Endothelial cell of umbilical vein (primary cell): ENCODE measurements around the gene MED27. TPM values are rescaled to one million over a fixed set of nuclear protein-coding genes. Genes with fewer than 3 reads are reported as not detected.

ENCODE experiments used
- BruUV-seq: library from RNA; stranded (reverse); fragments of 400-500 nt; replicated peaks from 2 replicates; lab custom pipeline; 2021; lab: Mats Ljungman, UMichigan
- CTCF ChIA-PET: fragments of 300-600, 350-600 bp; sonication (Branson Sonifier 250); formaldehyde crosslinking; loops from one replicate; lab custom pipeline; 2021; ENCODE audit warnings: antibody characterized with exemption, inconsistent platforms; lab: Charles Lee
- POLR2A ChIA-PET: fragments of 300-600, 350-600 bp; sonication (Branson Sonifier 250); formaldehyde crosslinking; loops from one replicate; lab custom pipeline; 2021; ENCODE audit warnings: antibody characterized with exemption, inconsistent platforms; lab: Charles Lee
- DNase-seq: peaks from one replicate; pipeline ENCODE4 v3.0.0-alpha.2; 2011; ENCODE audit warnings: low read depth, low spot score
- FAIRE-seq: peaks from 2 replicates; lab custom pipeline; 2011; peaks lifted over from hg19 to GRCh38; lab: Jason Lieb, UNC
- H2AFZ ChIP-seq: 2 replicates; pipeline ENCODE4 v1.6.0; 2012; ENCODE audit warnings: low read depth, low read length, control low read depth, inconsistent platforms
- H3K27ac ChIP-seq: 2 replicates; pipeline ENCODE4 v1.5.1; 2011; ENCODE audit warnings: low read depth, mild to moderate bottlenecking, control low read depth, low read length, moderate library complexity; ENCODE audit not compliant: insufficient read depth
- H3K27me3 ChIP-seq, 2 experiments: 2 replicates each; pipeline versions ENCODE4 v1.6.0 to v1.6.1; 2011; ENCODE audit warnings: low read length in 2 of 2, mixed read lengths in 1 of 2; ENCODE audit not compliant: control insufficient read depth in 2 of 2, insufficient read depth in 2 of 2
- H3K36me3 ChIP-seq, 2 experiments: 2 replicates in 1 of 2; 3 replicates in 1 of 2; pipeline ENCODE4 v1.5.1; 2011; ENCODE audit warnings: low read length in 2 of 2, mild to moderate bottlenecking in 1 of 2, moderate library complexity in 1 of 2; ENCODE audit not compliant: control insufficient read depth in 2 of 2, insufficient read depth in 2 of 2; ENCODE audit errors: extremely low read depth in 1 of 2
- H3K4me1 ChIP-seq: 3 replicates; pipeline ENCODE4 v1.5.1; 2011; ENCODE audit warnings: mild to moderate bottlenecking, low read length; ENCODE audit not compliant: control insufficient read depth, insufficient read depth; ENCODE audit errors: extremely low read depth
- H3K4me2 ChIP-seq: 2 replicates; pipeline ENCODE4 v1.6.1; 2011; ENCODE audit warnings: low read length, control low read depth, mixed read lengths; ENCODE audit not compliant: insufficient read depth
- H3K4me3 ChIP-seq, 3 experiments: fragments of 200-600 bp in 1 of 3; sonication (generic), shearing (Covaris generic) in 1 of 3; replicated peaks in 1 of 3; 2 replicates each; pipeline ENCODE4 v1.5.1; 2011 to 2016; ENCODE audit warnings: control low read depth in 3 of 3, low read length in 3 of 3, mild to moderate bottlenecking in 2 of 3, inconsistent platforms in 1 of 3, low read depth in 1 of 3, moderate library complexity in 1 of 3; ENCODE audit not compliant: insufficient read depth in 1 of 3
- H3K79me2 ChIP-seq: 2 replicates; pipeline ENCODE4 v1.6.0; 2012; ENCODE audit warnings: low read length, inconsistent platforms; ENCODE audit not compliant: control insufficient read depth, insufficient read depth
- H3K9ac ChIP-seq: replicated peaks from 2 replicates; pipeline ENCODE3; 2011; ENCODE audit warnings: low read length, control low read depth; ENCODE audit not compliant: insufficient read depth; ENCODE audit errors: extremely low read depth
- H3K9me1 ChIP-seq: replicated peaks from 3 replicates; pipeline ENCODE4 v1.6.0; 2011; ENCODE audit warnings: mild to moderate bottlenecking, low read length; ENCODE audit not compliant: control insufficient read depth, insufficient read depth; ENCODE audit errors: extremely low read depth
- H3K9me3 ChIP-seq: replicated peaks from 2 replicates; pipeline ENCODE4 v1.5.1; 2012; ENCODE audit warnings: low read length, inconsistent platforms; ENCODE audit not compliant: control insufficient read depth, insufficient read depth
- H4K20me1 ChIP-seq: replicated peaks from 2 replicates; pipeline ENCODE3; 2011; ENCODE audit warnings: mild to moderate bottlenecking, low read length; ENCODE audit not compliant: control insufficient read depth, insufficient read depth; ENCODE audit errors: extremely low read depth
- EZH2 ChIP-seq: IDR thresholded peaks from 2 replicates; pipeline ENCODE4 v1.6.1; 2012; ENCODE audit warnings: borderline replicate concordance, low read depth, mild to moderate bottlenecking, moderate library complexity, low read length, inconsistent platforms; ENCODE audit not compliant: severe bottlenecking
- FOS ChIP-seq: IDR thresholded peaks from 2 replicates; pipeline ENCODE4 v1.6.1; 2011; ENCODE audit warnings: mild to moderate bottlenecking, low read length, moderate library complexity, borderline replicate concordance; ENCODE audit not compliant: insufficient read depth
- GATA2 ChIP-seq: IDR thresholded peaks from 2 replicates; pipeline ENCODE4 v1.7.0; 2011; ENCODE audit warnings: low read depth, mild to moderate bottlenecking, moderate library complexity, mixed read lengths, low read length; ENCODE audit not compliant: insufficient read length, insufficient read depth
- JUN ChIP-seq: IDR thresholded peaks from 2 replicates; pipeline ENCODE4 v1.6.1; 2011; ENCODE audit warnings: borderline replicate concordance, low read depth; ENCODE audit not compliant: insufficient read length, insufficient read depth
- MYC ChIP-seq: IDR thresholded peaks from one replicate; pipeline ENCODE4 v1.6.1; 2011; ENCODE audit warnings: mild to moderate bottlenecking, low read depth, low read length
- POLR2A ChIP-seq: IDR thresholded peaks from 2 replicates; pipeline ENCODE4 v1.6.1; 2012; ENCODE audit warnings: low read depth, mild to moderate bottlenecking, control low read depth, low read length
- POLR2AphosphoS5 ChIP-seq: IDR thresholded peaks from 2 replicates; pipeline ENCODE4 v1.6.1; 2012; ENCODE audit warnings: low read depth, mild to moderate bottlenecking, control low read depth, low read length, moderate library complexity; ENCODE audit not compliant: insufficient read depth
- dilution Hi-C: fragments of 300-500 bp; cut with MboI; formaldehyde crosslinking; loops from one replicate; pipeline ENCODE4 v1.15.0; 2019; ENCODE audit warnings: low sequenced_read_pairs; ENCODE audit not compliant: extremely low pct_ligation_motif_present
- intact Hi-C: fragments of 100-400 bp; cut with micrococcal nuclease; formaldehyde crosslinking; loops from one replicate; pipeline ENCODE4 v1.10.0; 2022
- polyA plus RNA-seq, 4 experiments: library from polyadenylated mRNA; depleted of rRNA in 3 of 4; stranded (reverse) in 3 of 4; unstranded in 1 of 4; fragments of >200 nt; gene quantifications; 2 replicates each; pipeline versions ENCODE4 v1.2.1 to v1.2.3, GENCODE V29; 2011 to 2012; ENCODE audit warnings: missing spikeins in 1 of 4
- total RNA-seq: library from RNA; stranded (reverse); gene quantifications from 2 replicates; pipeline ENCODE4 v1.2.3, GENCODE V29; 2021
- TF ChIP-seq, protein P1 (sequence below), 2 donors: IDR thresholded peaks; 1 replicate in 1 of 2; 2 replicates in 1 of 2; pipeline ENCODE4 v1.5.1; 2011; ENCODE audit warnings: low read length in 2 of 2, mild to moderate bottlenecking in 2 of 2, moderate library complexity in 2 of 2, control low read depth in 1 of 2, inconsistent platforms in 1 of 2, low read depth in 1 of 2; ENCODE audit not compliant: insufficient read depth in 1 of 2; ENCODE audit errors: extremely low read depth in 1 of 2
- TF ChIP-seq, protein P2 (sequence below): IDR thresholded peaks from 2 replicates; pipeline ENCODE4 v1.6.1; 2011; ENCODE audit not compliant: insufficient read depth, insufficient read length

MED27 gene
- total and polyA plus RNA-seq, 2 donors (not counting 3 experiments of a cell fraction or from before 2014, with no cell fraction given) = 27.9 to 47.8 TPM

GRCh38 chr9:131879911-131880290 lies 199.8 kb downstream of the MED27 start:
- no TSS peak for BruUV-seq
- TF ChIP-seq FOS = no peak
- no peak for TF ChIP-seq GATA2
- TF ChIP-seq EZH2 = no peak
- no peak for TF ChIP-seq JUN
- no peak for TF ChIP-seq POLR2A
- TF ChIP-seq MYC = no peak
- TF ChIP-seq, protein P1, sequence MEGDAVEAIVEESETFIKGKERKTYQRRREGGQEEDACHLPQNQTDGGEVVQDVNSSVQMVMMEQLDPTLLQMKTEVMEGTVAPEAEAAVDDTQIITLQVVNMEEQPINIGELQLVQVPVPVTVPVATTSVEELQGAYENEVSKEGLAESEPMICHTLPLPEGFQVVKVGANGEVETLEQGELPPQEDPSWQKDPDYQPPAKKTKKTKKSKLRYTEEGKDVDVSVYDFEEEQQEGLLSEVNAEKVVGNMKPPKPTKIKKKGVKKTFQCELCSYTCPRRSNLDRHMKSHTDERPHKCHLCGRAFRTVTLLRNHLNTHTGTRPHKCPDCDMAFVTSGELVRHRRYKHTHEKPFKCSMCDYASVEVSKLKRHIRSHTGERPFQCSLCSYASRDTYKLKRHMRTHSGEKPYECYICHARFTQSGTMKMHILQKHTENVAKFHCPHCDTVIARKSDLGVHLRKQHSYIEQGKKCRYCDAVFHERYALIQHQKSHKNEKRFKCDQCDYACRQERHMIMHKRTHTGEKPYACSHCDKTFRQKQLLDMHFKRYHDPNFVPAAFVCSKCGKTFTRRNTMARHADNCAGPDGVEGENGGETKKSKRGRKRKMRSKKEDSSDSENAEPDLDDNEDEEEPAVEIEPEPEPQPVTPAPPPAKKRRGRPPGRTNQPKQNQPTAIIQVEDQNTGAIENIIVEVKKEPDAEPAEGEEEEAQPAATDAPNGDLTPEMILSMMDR (IDR thresholded peaks at IDR 0.05; ENCODE audit: extremely low read depth in 1 of 2, insufficient read depth in 1 of 2, low read depth in 1 of 2, low read length in 2 of 2) = no peak
- TF ChIP-seq POLR2AphosphoS5 = no peak
- TF ChIP-seq, protein P2, sequence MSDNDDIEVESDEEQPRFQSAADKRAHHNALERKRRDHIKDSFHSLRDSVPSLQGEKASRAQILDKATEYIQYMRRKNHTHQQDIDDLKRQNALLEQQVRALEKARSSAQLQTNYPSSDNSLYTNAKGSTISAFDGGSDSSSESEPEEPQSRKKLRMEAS = no peak
- Histone ChIP-seq H3K27me3 (no peaks in the 10 kb centered on the region), H3K79me2 (no peaks in the 10 kb centered on the region), H3K36me3 (no peaks in the 10 kb centered on the region), H3K9me3 (no peaks in the 10 kb centered on the region), H3K27ac (no peak overlapping the region), H3K4me3 (no peak overlapping the region), H4K20me1 (no peaks in the 10 kb centered on the region), H3K9me1 (no peaks in the 10 kb centered on the region), H3K4me2 (no peak overlapping the region), H2AFZ (no peak overlapping the region), H3K4me1 (peaks cover 11% of the 10 kb centered on the region), H3K9ac (no peak overlapping the region)
- FAIRE-seq (no peak), DNase-seq (no peak)
- intact Hi-C loops (no loop called here), dilution Hi-C loops (no loop called here)
- POLR2A ChIA-PET = no interaction called here
- CTCF ChIA-PET = interaction anchor here (0.9 kb wide), 1 partner anchor 15 kb away, joined by 4 read pairs; no protein-coding TSS in a partner anchor
